Ascending aorta (tissue), 2 donors: ENCODE measurements around the gene RAB29. TPM values are rescaled to one million over a fixed set of nuclear protein-coding genes. Genes with fewer than 3 reads are reported as not detected.

Experiments used
- DNase-seq, 2 donors: peaks; one replicate each; pipeline ENCODE4 v3.0.0-alpha.2; 2019; ENCODE audit warnings: low spot score in 2 of 2
- H3K27ac ChIP-seq, 2 donors: fragments of 200-600 bp; sonication (generic); one replicate each; pipeline ENCODE4 v1.5.1; 2016 to 2017; ENCODE audit warnings: mild to moderate bottlenecking in 1 of 2
- H3K27me3 ChIP-seq: fragments of 200-600 bp; sonication (generic); one replicate; pipeline ENCODE4 v1.5.1; 2017
- H3K36me3 ChIP-seq, 2 donors: fragments of 200-600 bp; sonication (generic); one replicate each; pipeline ENCODE4 v1.5.1; 2016
- H3K4me1 ChIP-seq, 2 donors: fragments of 200-600 bp; sonication (generic); one replicate each; pipeline ENCODE4 v1.5.1; 2016 to 2017; ENCODE audit warnings: mild to moderate bottlenecking in 1 of 2
- H3K4me3 ChIP-seq, 2 donors: fragments of 200-600 bp; sonication (generic); one replicate each; pipeline ENCODE4 v1.5.1; 2016 to 2017; ENCODE audit warnings: mild to moderate bottlenecking in 1 of 2
- H3K9me3 ChIP-seq, 2 donors: fragments of 200-600 bp; sonication (generic); one replicate each; pipeline ENCODE4 v1.5.1; 2016
- intact Hi-C: fragments of 100-400 bp; cut with DNase I; formaldehyde crosslinking; loops from one replicate; pipeline ENCODE4 v1.15.1; 2023
- total RNA-seq: library from RNA; depleted of rRNA; stranded (reverse); fragments of >200 nt; gene quantifications from one replicate; pipeline ENCODE4 v1.1.0, GENCODE V29; 2016
- TF ChIP-seq, protein P1 (sequence below), 3 experiments: fragments of 200-600 bp in 2 of 3; fragments of 450-650 bp in 1 of 3; sonication (generic) in 2 of 3; IDR thresholded peaks; one replicate each; pipeline ENCODE4 v1.5.1; 2016 to 2019; ENCODE audit warnings: antibody characterized with exemption in 3 of 3, mild to moderate bottlenecking in 1 of 3, moderate library complexity in 1 of 3

RAB29 gene
- total RNA-seq, 1 donor from 2014 or later: 18.0 TPM

DNA sequence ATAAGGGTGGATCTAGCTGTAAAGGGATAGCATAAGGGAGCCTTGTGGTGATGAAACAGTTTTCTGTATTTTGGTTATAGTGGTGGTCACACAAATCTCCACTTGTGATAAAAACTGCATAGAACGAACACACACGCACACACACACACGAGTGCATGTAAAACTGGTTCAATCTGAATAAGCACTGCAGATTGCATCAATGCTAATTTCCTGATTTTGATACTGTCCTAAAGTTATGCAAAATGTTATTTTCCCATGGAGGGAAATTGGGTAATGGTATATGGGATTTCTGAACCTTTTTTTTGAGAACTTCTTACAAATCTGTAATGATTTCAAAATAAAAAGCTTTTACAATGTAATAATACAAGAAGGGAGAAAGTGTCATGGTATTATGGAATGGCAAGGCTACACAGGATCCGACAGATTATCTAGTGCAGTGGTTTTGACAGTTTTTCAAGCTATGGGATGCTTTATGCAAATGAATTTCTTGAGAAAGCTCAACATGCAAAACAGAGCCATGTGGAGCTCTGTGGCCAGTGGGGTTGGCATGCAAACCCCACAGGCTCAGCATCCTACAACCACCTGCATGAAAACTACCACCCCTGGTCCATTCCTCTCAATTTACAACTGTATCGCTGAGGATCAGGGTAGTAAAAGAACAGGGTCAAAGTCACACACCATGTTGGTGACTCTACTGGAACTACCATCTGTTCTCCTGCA lies 18.9 kb upstream of the RAB29 start:
- H3K27me3 ChIP-seq: no peaks in the 10 kb centered on the region
- H3K9me3 ChIP-seq: no peaks in the 10 kb centered on the region
- TF ChIP-seq, protein P1, sequence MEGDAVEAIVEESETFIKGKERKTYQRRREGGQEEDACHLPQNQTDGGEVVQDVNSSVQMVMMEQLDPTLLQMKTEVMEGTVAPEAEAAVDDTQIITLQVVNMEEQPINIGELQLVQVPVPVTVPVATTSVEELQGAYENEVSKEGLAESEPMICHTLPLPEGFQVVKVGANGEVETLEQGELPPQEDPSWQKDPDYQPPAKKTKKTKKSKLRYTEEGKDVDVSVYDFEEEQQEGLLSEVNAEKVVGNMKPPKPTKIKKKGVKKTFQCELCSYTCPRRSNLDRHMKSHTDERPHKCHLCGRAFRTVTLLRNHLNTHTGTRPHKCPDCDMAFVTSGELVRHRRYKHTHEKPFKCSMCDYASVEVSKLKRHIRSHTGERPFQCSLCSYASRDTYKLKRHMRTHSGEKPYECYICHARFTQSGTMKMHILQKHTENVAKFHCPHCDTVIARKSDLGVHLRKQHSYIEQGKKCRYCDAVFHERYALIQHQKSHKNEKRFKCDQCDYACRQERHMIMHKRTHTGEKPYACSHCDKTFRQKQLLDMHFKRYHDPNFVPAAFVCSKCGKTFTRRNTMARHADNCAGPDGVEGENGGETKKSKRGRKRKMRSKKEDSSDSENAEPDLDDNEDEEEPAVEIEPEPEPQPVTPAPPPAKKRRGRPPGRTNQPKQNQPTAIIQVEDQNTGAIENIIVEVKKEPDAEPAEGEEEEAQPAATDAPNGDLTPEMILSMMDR (IDR thresholded peaks at IDR 0.05): no peak
- H3K4me1 ChIP-seq: no peaks in the 10 kb centered on the region
- DNase-seq: no peak
- intact Hi-C loops: no loop called here
- H3K4me3 ChIP-seq: no peak overlapping the region
- peaks cover 87 to 90% of the 10 kb centered on the region in 2 donors for H3K36me3 ChIP-seq
- H3K27ac ChIP-seq: no peak overlapping the region

DNA sequence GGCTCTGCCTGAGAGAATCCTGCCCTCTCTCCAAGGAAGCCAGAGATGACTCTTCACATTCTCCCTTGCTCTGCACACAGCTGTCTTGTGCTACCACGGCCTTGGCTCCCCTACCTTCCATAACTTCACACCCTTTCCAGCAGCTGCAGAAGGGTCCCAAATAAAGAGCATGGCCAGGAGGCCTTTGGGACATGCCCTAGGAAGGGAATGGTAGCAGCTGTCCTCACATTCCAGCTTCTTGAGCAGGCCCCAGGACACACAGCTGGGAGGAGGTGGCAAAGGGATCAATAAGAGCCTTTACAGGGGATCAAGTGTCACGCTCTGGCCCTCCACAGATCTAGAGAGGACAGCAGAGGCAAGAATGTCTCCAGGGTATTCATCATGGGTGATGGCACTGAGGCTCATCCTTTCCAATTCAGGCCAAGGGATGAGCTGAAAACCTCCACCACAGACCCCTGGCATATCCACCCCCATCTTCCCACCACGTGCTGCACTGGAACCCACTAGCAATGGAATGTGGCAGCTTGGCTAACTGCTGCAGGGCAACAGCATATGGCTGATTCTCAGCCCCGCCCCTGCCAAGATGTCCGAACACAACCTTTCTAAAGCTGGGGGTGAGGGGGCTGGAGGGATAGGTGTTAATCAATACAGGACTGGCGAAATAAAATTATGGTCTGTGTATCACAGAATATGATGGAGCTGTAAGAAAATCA lies 17.8 kb upstream of the RAB29 start:
- Histone ChIP-seq H3K27ac (no peak overlapping the region), H3K4me1 (no peaks in the 10 kb centered on the region), H3K27me3 (no peaks in the 10 kb centered on the region), H3K36me3 (peaks cover 76 to 80% of the 10 kb centered on the region in 2 donors), H3K4me3 (no peak overlapping the region), H3K9me3 (no peaks in the 10 kb centered on the region)
- TF ChIP-seq, protein P1 (IDR thresholded peaks at IDR 0.05): no peak
- no peak for DNase-seq
- intact Hi-C loops: no loop called here

DNA sequence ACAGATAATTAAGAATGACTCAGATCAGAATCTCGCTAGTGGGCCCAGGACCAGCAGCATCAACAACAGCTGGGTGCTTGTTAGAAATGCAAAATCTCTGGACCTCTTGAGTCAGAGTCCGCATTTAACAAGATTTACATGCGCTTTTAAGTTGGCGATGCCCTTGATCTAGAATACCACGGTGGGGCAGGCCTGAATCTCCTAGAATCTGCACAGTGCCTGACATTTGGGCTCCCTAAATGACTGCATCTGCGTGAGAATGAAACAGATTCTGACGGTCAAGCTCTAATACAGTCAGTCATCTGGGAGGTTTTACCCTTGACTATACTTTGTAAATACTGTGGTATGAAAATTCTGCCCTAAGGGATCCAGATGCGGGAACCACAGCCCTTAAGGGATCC lies 17.2 kb upstream of the RAB29 start:
- Histone ChIP-seq H3K4me3 (no peak overlapping the region), H3K36me3 (peaks cover 70 to 74% of the 10 kb centered on the region in 2 donors), H3K27ac (no peak overlapping the region), H3K4me1 (no peaks in the 10 kb centered on the region), H3K9me3 (no peaks in the 10 kb centered on the region), H3K27me3 (no peaks in the 10 kb centered on the region)
- DNase-seq: no peak
- intact Hi-C loops: no loop called here
- TF ChIP-seq, protein P1 (IDR thresholded peaks at IDR 0.05): no peak

DNA sequence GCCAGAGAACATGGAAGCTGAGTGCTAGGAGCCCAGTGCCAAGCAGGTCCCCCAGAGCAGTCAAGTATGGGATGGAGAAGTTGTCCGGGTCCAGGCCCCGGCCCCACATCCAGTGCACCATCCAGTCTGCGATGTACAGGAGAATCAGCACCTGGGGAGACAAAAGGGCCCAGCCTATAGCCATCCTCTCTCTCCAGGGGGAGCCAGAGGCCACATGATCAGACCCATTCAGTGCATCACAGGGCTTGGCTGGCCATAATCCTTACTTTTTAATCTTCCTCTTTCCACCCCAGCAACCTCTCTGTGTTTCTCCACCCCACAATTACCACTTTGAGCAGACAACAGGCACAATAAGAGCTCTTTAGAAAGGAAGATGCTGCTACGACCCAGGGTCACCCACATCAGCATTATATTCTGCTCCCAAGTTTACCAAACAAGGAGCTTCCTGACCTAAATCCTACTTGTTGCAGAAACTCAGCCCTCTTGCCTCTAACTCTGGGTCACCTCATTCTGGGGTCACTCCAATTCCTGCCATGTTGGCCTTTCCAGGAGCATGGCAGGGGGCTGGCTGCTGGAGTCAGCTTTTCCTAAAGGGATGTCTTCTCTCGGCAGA lies 16.4 kb upstream of the RAB29 start:
- Histone ChIP-seq H3K36me3 (peaks cover 62 to 65% of the 10 kb centered on the region in 2 donors), H3K4me3 (no peak overlapping the region), H3K4me1 (no peaks in the 10 kb centered on the region), H3K9me3 (no peaks in the 10 kb centered on the region), H3K27ac (no peak overlapping the region), H3K27me3 (no peaks in the 10 kb centered on the region)
- TF ChIP-seq, protein P1 (IDR thresholded peaks at IDR 0.05): peak; percentile 65 to 75 (median 74)
- DNase-seq: no peak
- intact Hi-C loops: loop anchor here (1.0 to 2.0 kb wide), 3 partner anchors 128 to 315 kb away; no protein-coding TSS in a partner anchor

DNA sequence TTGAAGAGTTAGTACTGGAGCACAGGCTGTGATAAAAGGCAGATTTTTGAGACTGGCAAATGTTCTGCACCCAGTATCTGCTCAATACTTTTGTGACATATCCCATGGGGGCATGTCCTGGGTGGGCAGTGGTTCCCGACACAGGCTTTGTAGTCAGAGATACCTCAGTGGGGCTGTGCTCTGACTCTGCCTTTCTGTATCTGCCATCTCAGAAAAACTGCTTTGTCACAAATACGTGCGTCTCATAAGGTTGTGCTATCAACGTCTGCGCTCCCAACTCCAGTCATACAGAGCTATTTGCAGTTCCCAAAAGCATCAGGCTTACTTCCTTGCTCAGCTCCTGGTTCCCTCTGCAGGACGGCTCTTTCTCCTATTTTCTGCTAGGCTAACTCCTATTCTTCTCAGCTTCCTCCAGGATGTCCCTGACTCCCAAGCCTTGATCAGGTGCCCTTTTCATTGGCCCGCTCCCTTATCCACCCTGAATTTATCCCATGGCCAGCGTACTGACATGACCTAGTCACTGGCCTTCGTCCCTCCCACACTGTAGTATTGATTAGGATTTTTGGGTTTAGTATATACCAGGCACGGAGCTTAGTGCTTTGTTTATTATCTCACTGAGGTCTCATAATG lies 12.1 kb upstream of the RAB29 start:
- no peak overlapping the region for H3K4me3 ChIP-seq
- no peak for DNase-seq
- H3K27me3 ChIP-seq: no peaks in the 10 kb centered on the region
- peaks cover 20 to 25% of the 10 kb centered on the region in 2 donors for H3K36me3 ChIP-seq
- TF ChIP-seq, protein P1 (IDR thresholded peaks at IDR 0.05): no peak
- H3K9me3 ChIP-seq: no peaks in the 10 kb centered on the region
- no peak overlapping the region for H3K27ac ChIP-seq
- intact Hi-C loops: no loop called here
- H3K4me1 ChIP-seq: peaks cover 3 to 20% of the 10 kb centered on the region in 2 donors
